GM23338 (cell line): ENCODE measurements around the gene SMAD9. TPM values are rescaled to one million over a fixed set of nuclear protein-coding genes. Genes with fewer than 3 reads are reported as not detected.

Experiments
- polyA plus RNA-seq: library from polyadenylated mRNA; unstranded; fragments of >200 nt; fragmentation: Nextera tagmentation; extraction: Ambion mirVana; gene quantifications from 2 replicates; pipeline ENCODE4 v1.2.1, GENCODE V29; 2016
- total RNA-seq: library from RNA; depleted of rRNA; stranded (reverse); fragments of >200 nt; shearing (Covaris generic); gene quantifications from 2 replicates; pipeline ENCODE4 v1.2.3, GENCODE V29; 2014; rRNA removed

SMAD9 gene
- total and polyA plus RNA-seq, 2 experiments from 2014 or later, result 0.95 to 1.3 TPM

Other genes with a start within 250 kb of the SMAD9 start
- gene SERTM1, start 246.2 kb downstream of the SMAD9 start, total RNA-seq, result 1.4 and 1.8 TPM in 2 replicates
- 0.47 TPM in 2 replicates for gene SERTM1, start 246.2 kb downstream of the SMAD9 start, polyA plus RNA-seq
- gene RFXAP, start 101.0 kb downstream of the SMAD9 start, total RNA-seq, result 6.3 and 7.5 TPM in 2 replicates
- 8.5 and 10.3 TPM in 2 replicates for gene RFXAP, start 101.0 kb downstream of the SMAD9 start, polyA plus RNA-seq
- 15.6 and 18.2 TPM in 2 replicates for gene ALG5, start 79.1 kb upstream of the SMAD9 start, total RNA-seq
- 27.9 and 34.0 TPM in 2 replicates for gene ALG5, start 79.1 kb upstream of the SMAD9 start, polyA plus RNA-seq
- gene EXOSC8, start 80.5 kb upstream of the SMAD9 start, total RNA-seq, result 69.0 and 89.1 TPM in 2 replicates
- gene EXOSC8, start 80.5 kb upstream of the SMAD9 start, polyA plus RNA-seq, result 194 and 238 TPM in 2 replicates
- 67.5 and 68.7 TPM in 2 replicates for gene SUPT20H, start 139.4 kb upstream of the SMAD9 start, total RNA-seq
- 90.2 and 98.2 TPM in 2 replicates for gene SUPT20H, start 139.4 kb upstream of the SMAD9 start, polyA plus RNA-seq
- gene CSNK1A1L, start 185.4 kb upstream of the SMAD9 start, total RNA-seq, result not detected in 2 replicates
- not detected in 2 replicates for gene CSNK1A1L, start 185.4 kb upstream of the SMAD9 start, polyA plus RNA-seq